Stimulated activated CD8-positive, alpha-beta memory T cell treated with anti-CD3 and anti-CD28 coated beads, Interleukin-15, amount 100 ng/mL, for 1 hour (primary cell): Measurements from ENCODE around the gene IL4I1.

Experiments used
- DNase-seq: peaks from one replicate; pipeline ENCODE4 v3.0.0-alpha.2; 2020; ENCODE audit warnings: low read depth

Gene IL4I1

GRCh38 chr19:49894879-49895565 is 1.7 kb downstream of the IL4I1 start:
- DNase-seq: no peak

DNA sequence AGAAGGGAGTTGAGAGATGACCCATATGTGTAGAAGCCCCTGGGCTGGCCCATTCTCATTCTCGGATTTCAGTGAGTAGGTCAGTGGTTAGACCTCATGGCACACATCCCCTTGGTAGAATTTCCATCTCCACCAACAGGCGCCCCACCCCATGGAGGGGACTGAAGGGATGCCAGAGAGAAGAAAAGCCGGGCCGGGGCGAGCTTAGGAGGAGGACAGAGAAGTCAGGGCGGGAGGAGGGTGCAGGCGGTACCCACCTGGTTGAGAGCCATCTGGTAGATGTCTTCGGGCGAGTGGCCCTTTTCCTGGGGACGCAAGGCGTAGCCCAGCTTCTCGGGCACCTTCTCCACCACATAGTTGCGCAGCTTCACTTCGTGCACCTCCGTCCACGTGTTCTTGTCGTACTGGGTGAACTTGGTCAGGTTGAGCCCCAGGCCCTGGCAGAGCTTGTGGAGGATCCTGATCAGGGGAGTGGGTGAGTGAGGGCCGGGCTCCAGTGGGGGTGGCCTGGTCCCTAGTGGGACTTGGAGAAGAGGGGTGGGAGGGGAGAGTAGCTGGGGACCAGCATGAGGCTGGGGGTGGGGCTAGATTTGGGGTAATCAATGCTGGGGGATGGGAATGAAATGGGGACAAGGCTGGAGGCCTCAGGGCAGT is 2.5 kb downstream of the IL4I1 start:
- no peak for DNase-seq

GRCh38 chr19:49892716-49893115 is 4.0 kb downstream of the IL4I1 start:
- DNase-seq: no peak

DNA sequence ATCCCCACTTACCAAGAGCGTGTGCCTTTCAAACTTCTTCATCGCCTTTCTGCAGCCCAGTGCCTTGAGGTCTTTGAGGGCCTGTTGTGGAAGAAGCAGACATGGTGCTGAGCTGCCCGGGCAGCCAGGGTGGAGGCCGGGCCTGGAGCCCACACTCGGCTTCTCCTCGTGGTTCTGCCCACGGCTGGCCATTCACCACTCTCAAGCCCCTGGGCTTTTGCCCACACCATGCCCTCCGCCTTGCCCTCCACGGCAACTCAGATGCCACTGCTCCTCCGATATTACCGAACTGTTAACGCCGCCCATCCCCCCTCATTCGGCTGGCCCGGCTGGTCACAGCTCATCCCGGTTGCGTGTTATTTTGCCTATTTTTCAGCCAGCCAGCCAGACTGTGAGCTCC is 5.3 kb downstream of the IL4I1 start:
- no peak for DNase-seq

DNA sequence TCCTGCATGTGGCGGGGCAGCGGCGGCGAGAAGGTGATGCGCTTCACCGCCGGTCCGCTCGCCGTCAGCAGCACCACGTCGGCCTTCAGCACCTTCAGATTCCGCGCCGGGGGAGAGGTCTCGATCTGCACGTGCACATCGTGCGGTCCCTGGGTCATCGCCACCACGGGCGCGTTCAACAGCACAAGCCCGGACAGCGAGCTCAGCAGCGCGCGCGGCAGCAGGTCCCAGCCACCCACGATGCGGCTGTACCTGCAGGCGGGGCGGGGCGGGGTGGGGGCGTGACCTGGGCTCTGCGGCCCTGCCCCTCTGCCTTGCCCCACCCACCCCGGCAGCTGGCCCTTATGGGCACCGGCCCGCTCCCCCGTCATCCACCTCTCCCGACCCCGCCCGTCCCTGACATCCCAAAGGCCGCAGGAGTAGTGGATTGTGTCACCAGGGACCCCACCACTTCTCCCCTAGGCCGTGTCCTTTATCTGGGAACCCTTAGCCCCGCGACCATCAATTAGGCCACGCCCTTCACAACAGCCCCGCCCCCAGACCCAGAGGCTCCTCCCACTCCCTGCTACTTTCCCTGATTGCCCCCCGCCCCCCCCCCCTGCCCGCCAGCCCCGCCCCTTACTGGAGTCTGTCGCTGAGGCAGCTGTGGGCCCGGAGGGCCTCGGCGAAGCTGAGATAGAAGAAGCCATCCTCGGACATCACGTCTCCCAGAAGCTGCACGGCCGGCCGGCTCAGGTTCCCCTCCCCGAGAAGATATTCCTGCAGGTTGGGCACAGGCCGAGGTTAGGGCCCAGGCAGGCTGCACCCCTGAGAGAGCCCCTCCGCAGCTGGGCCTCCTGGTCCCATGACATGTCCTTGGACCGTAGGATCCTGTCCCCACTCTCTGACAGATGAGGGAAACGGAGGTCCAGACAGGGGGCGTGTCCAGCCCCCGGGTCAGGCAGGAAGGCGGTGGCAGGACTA is 6.1 kb downstream of the IL4I1 start:
- peak; percentile 51 for DNase-seq

DNA sequence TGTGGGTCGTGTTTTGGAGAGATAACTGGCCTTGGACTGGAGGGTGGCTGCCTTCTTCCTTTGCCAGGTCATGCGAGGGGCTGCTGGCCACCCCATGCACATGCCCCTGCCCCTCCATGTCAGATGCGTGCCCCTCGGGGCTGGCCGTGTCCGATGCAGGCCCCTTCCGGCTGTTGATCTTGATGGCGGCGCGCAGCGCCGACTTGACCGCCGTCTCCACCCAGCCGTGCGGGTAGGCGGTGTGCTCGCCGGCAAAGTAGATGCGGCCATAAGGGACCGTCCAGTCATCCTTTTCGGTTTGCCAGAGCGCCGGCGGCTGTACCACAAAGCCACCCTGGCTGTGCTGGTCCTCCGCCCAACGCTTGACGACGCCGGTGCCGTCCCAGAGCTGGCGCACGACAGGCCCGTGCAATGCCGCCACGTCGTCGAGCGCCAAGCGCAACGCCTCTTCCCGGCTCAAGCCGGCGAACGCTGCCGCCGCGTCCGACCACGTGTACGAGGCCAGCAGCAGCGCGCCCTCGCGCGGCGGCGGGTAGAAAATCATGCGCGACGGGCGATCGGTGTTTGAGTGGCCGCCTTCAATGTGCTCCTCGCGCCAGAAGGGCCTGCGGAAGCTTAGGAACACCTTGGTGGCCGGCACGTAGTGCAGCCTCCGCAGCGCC is 6.9 kb downstream of the IL4I1 start:
- peak; percentile 41 for DNase-seq

DNA sequence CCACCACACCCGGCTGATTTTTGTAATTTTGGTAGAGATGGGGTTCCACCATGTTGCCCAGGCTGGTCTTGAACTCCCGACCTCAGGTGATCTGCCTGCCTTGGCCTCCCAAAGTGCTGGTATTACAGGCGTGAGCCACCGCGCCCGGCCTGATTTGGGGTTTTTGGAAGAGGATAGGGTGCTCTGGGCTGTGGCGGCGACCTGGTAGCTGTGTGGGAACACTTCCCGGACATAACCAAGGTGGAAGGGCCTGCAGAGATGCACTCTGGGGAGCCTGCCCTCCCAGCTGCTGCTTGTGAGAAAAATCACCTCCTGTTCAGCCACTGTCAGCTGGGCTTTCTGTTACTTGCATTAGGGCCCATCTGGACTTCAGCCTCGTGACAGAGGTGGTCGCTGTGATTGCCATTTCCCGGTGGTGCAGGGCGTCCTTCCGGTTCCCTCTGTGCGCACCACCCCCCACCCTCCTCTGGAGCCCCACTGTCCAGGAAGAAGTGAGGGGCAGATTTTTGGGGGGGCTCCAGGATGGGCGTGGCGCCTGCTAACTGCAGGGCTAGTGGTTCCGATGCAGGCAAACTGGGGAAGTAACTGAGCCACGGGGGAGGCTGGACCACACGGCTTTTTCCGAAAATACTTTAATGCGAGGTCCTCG is 7.5 kb downstream of the IL4I1 start:
- no peak for DNase-seq

DNA sequence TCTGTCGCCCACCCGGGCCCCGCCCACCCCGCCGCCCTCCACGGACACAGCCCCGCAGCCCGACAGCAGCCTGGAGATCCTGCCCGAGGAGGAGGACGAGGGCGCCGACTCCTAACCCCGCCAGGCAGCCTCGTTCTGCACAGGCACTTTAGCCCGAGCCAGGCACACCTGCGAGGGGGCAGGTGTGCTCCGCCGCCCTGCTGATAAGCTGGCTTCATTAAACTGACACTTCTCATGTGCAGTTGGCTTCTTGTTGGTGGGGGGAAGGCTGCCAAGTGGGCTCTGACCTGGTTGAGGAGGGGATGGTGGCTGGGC is 8.2 kb downstream of the IL4I1 start:
- DNase-seq: no peak

DNA sequence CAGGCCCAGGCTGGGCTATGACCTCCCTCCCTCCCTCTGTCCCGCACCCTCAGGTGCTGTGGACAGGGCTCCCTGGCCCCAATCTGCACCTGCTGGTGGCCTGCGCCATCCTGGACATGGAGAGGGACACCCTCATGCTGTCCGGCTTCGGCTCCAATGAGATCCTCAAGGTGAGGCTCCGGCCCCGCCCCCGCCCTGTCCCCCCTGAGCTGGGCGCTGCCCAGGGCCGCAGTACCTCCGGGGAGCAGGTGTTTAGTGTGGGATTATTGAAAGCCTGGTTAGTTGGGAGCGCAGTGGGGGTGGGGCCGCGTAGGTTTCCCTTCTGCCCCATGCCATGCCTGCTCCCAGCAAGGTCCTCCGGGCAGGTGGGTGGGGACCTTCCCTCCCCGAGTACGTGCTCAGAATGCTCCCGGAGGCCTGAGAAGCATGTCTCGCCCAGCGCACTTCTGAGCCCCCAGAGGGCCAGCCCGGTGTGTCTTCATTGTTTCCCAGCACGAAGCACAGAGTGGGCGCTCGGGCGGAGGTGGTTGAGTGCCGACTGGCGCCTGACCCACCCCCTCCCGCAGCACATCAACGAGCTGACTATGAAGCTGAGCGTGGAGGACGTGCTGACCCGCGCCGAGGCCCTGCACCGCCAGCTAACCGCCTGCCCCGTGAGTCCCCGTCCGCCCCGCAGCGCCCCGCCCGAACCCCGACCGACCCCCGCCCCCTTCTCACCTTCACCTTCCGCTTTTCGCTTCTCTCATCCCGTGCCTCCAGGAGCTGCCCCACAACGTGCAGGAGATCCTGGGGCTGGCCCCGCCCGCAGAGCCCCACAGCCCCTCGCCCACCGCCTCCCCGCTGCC is 8.8 kb downstream of the IL4I1 start:
- no peak for DNase-seq

DNA sequence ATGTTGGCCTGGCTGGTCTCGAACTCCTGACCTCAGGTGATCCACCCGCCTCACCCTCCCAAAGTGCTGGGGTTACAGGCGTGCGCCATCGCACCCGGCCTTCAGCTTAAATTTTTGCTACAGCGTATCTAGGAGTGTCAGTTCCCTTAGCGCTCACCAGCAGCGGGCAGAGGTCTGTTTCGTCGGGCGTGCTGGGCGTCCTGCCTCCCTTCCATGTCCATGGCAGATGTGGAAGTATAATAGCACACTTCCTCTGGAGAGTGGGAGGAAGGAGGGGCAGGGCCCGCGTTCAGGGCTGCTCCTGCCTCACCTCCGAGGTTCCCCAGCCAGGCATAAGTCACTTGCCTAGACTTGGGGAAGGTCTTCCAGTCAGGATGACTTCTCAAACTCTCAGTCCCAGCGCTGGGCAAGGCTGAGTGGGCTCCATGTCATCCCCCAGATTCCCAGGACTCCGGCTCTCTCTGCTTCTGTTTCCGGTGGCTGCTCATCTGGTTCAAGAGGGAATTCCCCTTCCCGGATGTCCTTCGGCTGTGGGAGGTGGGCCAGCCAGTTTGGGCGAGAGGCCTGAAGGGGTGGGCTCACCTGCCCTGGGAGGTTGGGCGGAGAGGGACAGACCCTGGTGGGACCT is 9.5 kb downstream of the IL4I1 start:
- no peak for DNase-seq

- DNase-seq: no peak
Observed at GRCh38 chr19:49884760-49885159, 11.9 kb downstream of the IL4I1 start.

GRCh38 chr19:49884109-49884508 is 12.6 kb downstream of the IL4I1 start:
- no peak for DNase-seq

- DNase-seq: no peak
Observed at GRCh38 chr19:49883094-49883493, 13.6 kb downstream of the IL4I1 start.

GRCh38 chr19:49882643-49883042 is 14.0 kb downstream of the IL4I1 start:
- no peak for DNase-seq

DNA sequence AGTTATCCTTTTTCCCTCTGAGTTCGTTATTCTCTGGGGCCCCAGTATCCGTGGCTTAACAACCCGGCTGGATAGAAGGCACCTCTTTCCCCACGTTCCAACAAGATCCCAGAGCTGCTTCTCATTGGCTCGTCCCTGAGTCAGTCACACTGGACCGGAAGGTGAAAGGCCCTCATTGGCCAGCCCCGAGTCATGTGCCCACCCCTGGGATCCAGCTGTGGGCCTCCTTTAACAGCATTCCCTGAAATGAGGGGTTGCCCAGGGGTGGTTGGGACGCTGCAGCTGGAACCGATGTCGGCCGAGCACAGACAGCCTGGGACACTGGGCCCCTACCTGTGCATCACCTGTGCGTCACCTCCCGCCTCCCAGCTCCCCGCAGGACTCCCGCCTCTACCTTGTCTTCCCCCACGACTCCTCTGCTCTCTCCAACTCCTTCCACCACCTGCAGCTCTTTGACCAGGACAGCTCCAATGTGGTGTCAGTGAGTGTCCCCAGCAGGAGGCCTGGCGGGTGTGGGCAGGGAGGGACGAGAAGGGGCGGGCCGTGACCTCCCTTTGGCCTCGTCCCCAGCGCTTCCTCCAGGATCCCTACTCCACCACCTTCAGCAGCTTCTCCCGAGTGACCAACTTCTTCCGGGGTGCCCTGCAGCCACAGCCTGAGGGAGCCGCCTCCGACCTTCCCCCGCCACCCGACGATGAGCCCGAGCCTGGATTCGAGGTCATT is 14.9 kb downstream of the IL4I1 start:
- DNase-seq: no peak

GRCh38 chr19:49881186-49881585 is 15.5 kb downstream of the IL4I1 start:
- no peak for DNase-seq

GRCh38 chr19:49880162-49880869 is 16.4 kb downstream of the IL4I1 start:
- no peak for DNase-seq

- DNase-seq: no peak
Observed at GRCh38 chr19:49879243-49879963, 17.3 kb downstream of the IL4I1 start.

- DNase-seq: no peak
Observed at GRCh38 chr19:49878744-49879070, 18.0 kb downstream of the IL4I1 start.
